H1 (cell line): ENCODE results near the gene TRIM22. TPM values are rescaled to one million over a fixed set of nuclear protein-coding genes. Genes with fewer than 3 reads are reported as not detected.

Source experiments
- CTCF ChIA-PET: fragments of 300-600 bp; sonication (Branson Sonifier 250); formaldehyde crosslinking; loops from one replicate; lab custom pipeline; 2021; ENCODE audit not compliant: partially characterized antibody; lab: Charles Lee
- POLR2A ChIA-PET: fragments of 300-600 bp; sonication (Branson Sonifier 250); formaldehyde crosslinking; loops from one replicate; lab custom pipeline; 2021; ENCODE audit warnings: inconsistent platforms; ENCODE audit not compliant: partially characterized antibody; lab: Charles Lee
- DNase-seq, 2 experiments: peaks; one replicate each; pipeline versions ENCODE4 v3.0.0 to v3.0.0-alpha.2; 2010 to 2022; ENCODE audit warnings: low spot score in 2 of 2, low read depth in 1 of 2, mixed read lengths in 1 of 2
- FAIRE-seq: peaks from 2 replicates; lab custom pipeline; 2011; peaks lifted over from hg19 to GRCh38; lab: Jason Lieb, UNC
- H2AFZ ChIP-seq: 2 replicates; pipeline ENCODE4 v1.8.1; 2012; ENCODE audit warnings: low read length, inconsistent platforms
- H2AK5ac ChIP-seq: 2 replicates; pipeline ENCODE4 v1.6.1; 2013; ENCODE audit warnings: low read depth, low read length
- H2BK120ac ChIP-seq: replicated peaks from 2 replicates; pipeline ENCODE3; 2013; ENCODE audit warnings: low read depth, low read length, inconsistent platforms
- H2BK12ac ChIP-seq: 2 replicates; pipeline ENCODE4 v1.6.1; 2013; ENCODE audit warnings: low read depth, low read length
- H2BK15ac ChIP-seq: 2 replicates; pipeline ENCODE4 v1.6.1; 2013; ENCODE audit warnings: low read length
- H2BK20ac ChIP-seq: 2 replicates; pipeline ENCODE4 v1.6.1; 2013; ENCODE audit warnings: low read length
- H2BK5ac ChIP-seq: 2 replicates; pipeline ENCODE4 v1.6.1; 2013; ENCODE audit warnings: low read depth, low read length
- H3K14ac ChIP-seq: 2 replicates; pipeline ENCODE4 v1.6.1; 2013; ENCODE audit warnings: inconsistent platforms; ENCODE audit not compliant: insufficient read length
- H3K18ac ChIP-seq: 2 replicates; pipeline ENCODE4 v1.6.1; 2013; ENCODE audit warnings: low read length; ENCODE audit errors: extremely low read depth
- H3K23ac ChIP-seq: 2 replicates; pipeline ENCODE4 v1.6.1; 2013; ENCODE audit warnings: inconsistent platforms; ENCODE audit not compliant: insufficient read length
- H3K23me2 ChIP-seq: 2 replicates; pipeline ENCODE4 v1.6.1; 2013; ENCODE audit warnings: low read depth, low read length
- H3K27ac ChIP-seq: 2 replicates; pipeline ENCODE4 v1.6.1; 2011; ENCODE audit warnings: low read depth, low read length, inconsistent platforms
- H3K27me3 ChIP-seq, 4 experiments: replicated peaks in 1 of 4; 1 replicate in 1 of 4; 2 replicates in 3 of 4; pipeline versions ENCODE4 v1.6.1 to v1.8.1; 2011 to 2013; ENCODE audit warnings: low read length in 3 of 4, mild to moderate bottlenecking in 3 of 4, inconsistent platforms in 2 of 4, mixed read lengths in 2 of 4, moderate library complexity in 1 of 4; ENCODE audit not compliant: control insufficient read depth in 3 of 4, insufficient read depth in 3 of 4; ENCODE audit errors: extremely low read depth in 1 of 4
- H3K36me3 ChIP-seq, 4 experiments: 2 replicates each; pipeline versions ENCODE4 v1.6.1 to v1.8.1; 2011 to 2013; ENCODE audit warnings: mild to moderate bottlenecking in 4 of 4, low read length in 3 of 4, moderate library complexity in 2 of 4, control low read depth in 1 of 4, inconsistent platforms in 1 of 4; ENCODE audit not compliant: insufficient read depth in 4 of 4, control insufficient read depth in 2 of 4
- H3K4ac ChIP-seq: replicated peaks from 2 replicates; pipeline ENCODE3; 2013; ENCODE audit warnings: low read length, low read depth, mixed read lengths, inconsistent platforms; ENCODE audit not compliant: insufficient read length
- H3K4me1 ChIP-seq, 4 experiments: replicated peaks in 1 of 4; 1 replicate in 1 of 4; 2 replicates in 3 of 4; pipeline versions ENCODE4 v1.6.1 to v1.8.1; 2011 to 2013; ENCODE audit warnings: low read length in 3 of 4, inconsistent platforms in 2 of 4, mixed read lengths in 1 of 4; ENCODE audit not compliant: insufficient read depth in 4 of 4, control insufficient read depth in 3 of 4
- H3K4me2 ChIP-seq, 2 experiments: 2 replicates each; pipeline versions ENCODE4 v1.6.1 to v1.8.1; 2011 to 2013; ENCODE audit warnings: low read depth in 2 of 2, low read length in 2 of 2, control low read depth in 1 of 2, inconsistent platforms in 1 of 2, mild to moderate bottlenecking in 1 of 2; ENCODE audit not compliant: insufficient read depth in 1 of 2
- H3K4me3 ChIP-seq, 4 experiments: fragments of 200-600, 300-600 bp in 1 of 4; sonication (generic), shearing (Covaris generic), sonication (Bioruptor Twin) in 1 of 4; 2 replicates each; pipeline versions ENCODE4 v1.5.1 to v1.8.1; 2011 to 2016; ENCODE audit warnings: low read length in 4 of 4, low read depth in 3 of 4, control low read depth in 2 of 4, inconsistent platforms in 2 of 4, mild to moderate bottlenecking in 2 of 4, mixed read lengths in 1 of 4, moderate library complexity in 1 of 4; ENCODE audit not compliant: insufficient read depth in 2 of 4; ENCODE audit errors: extremely low read depth in 1 of 4
- H3K56ac ChIP-seq: replicated peaks from 2 replicates; pipeline ENCODE3; 2013; ENCODE audit warnings: low read depth, mild to moderate bottlenecking, mixed read lengths, low read length, inconsistent platforms; ENCODE audit not compliant: insufficient read length
- H3K79me1 ChIP-seq: 2 replicates; pipeline ENCODE4 v1.6.1; 2013; ENCODE audit warnings: low read depth, low read length, control low read depth
- H3K79me2 ChIP-seq, 2 experiments: 2 replicates each; pipeline versions ENCODE4 v1.6.1 to v1.8.1; 2012 to 2013; ENCODE audit warnings: low read length in 2 of 2, mild to moderate bottlenecking in 2 of 2, inconsistent platforms in 1 of 2; ENCODE audit not compliant: insufficient read depth in 2 of 2, control insufficient read depth in 1 of 2
- H3K9ac ChIP-seq, 4 experiments: replicated peaks in 1 of 4; 1 replicate in 1 of 4; 2 replicates in 3 of 4; pipeline versions ENCODE4 v1.6.1 to v1.8.1; 2011 to 2013; ENCODE audit warnings: low read depth in 3 of 4, low read length in 3 of 4, control low read depth in 2 of 4, mild to moderate bottlenecking in 2 of 4, moderate library complexity in 2 of 4, inconsistent platforms in 1 of 4; ENCODE audit errors: extremely low read depth in 1 of 4
- H3K9me3 ChIP-seq, 2 experiments: 2 replicates each; pipeline versions ENCODE4 v1.6.1 to v1.8.1; 2012 to 2013; ENCODE audit warnings: mild to moderate bottlenecking in 2 of 2, moderate library complexity in 2 of 2, control low read depth in 1 of 2, inconsistent platforms in 1 of 2, low read depth in 1 of 2, low read length in 1 of 2, mixed read lengths in 1 of 2; ENCODE audit not compliant: insufficient read depth in 2 of 2
- H4K20me1 ChIP-seq, 2 experiments: replicated peaks in 1 of 2; 2 replicates each; pipeline versions ENCODE3 to v1.8.1; 2011 to 2013; ENCODE audit warnings: inconsistent platforms in 2 of 2, low read length in 2 of 2, mild to moderate bottlenecking in 1 of 2; ENCODE audit not compliant: insufficient read depth in 2 of 2, control insufficient read depth in 1 of 2
- H4K5ac ChIP-seq: 2 replicates; pipeline ENCODE4 v1.6.1; 2013; ENCODE audit warnings: low read length, low read depth, mixed read lengths, inconsistent platforms; ENCODE audit not compliant: insufficient read length
- H4K8ac ChIP-seq: 2 replicates; pipeline ENCODE4 v1.8.0; 2013; ENCODE audit warnings: mild to moderate bottlenecking, moderate library complexity, low read length, inconsistent platforms; ENCODE audit not compliant: insufficient read depth; ENCODE audit errors: extremely low read depth
- H4K91ac ChIP-seq: replicated peaks from 2 replicates; pipeline ENCODE3; 2013; ENCODE audit warnings: low read length, mixed read lengths, inconsistent platforms; ENCODE audit not compliant: insufficient read length
- JUN ChIP-seq: IDR thresholded peaks from 2 replicates; pipeline ENCODE4 v1.6.1; 2011; ENCODE audit warnings: low read depth, mild to moderate bottlenecking, improper control_type of control experiment, low read length
- WGBS, 2 experiments: shearing (Covaris generic) in 1 of 2; methylation state at CpG; one replicate each; pipeline versions ENCODE4 v1.1.6 to v1.1.7; 2013 to 2015; ENCODE audit warnings: low lambda C conversion rate in 2 of 2, mixed read lengths in 2 of 2, inconsistent platforms in 1 of 2, low coverage in 1 of 2, missing lambda C conversion rate in 1 of 2; ENCODE audit not compliant: insufficient replicate concordance in 2 of 2, insufficient coverage in 1 of 2, insufficient read length in 1 of 2; ENCODE audit errors: extremely low coverage in 1 of 2, missing lambda C conversion rate in 1 of 2; 5-methylcytosine and 5-hydroxymethylcytosine counted together
- polyA plus RNA-seq, 7 experiments: library from polyadenylated mRNA; depleted of rRNA in 3 of 7; stranded (reverse) in 5 of 7; unstranded in 2 of 7; fragments of >200 nt in 5 of 7; fragments of 200-250 nt in 2 of 7; gene quantifications; 1 replicate in 5 of 7; 2 replicates in 1 of 7; 4 replicates in 1 of 7; pipeline versions ENCODE4 v1.2.1 to v1.2.3, GENCODE V29; 2011 to 2013; ENCODE audit warnings: missing spikeins in 2 of 7, mixed read lengths in 2 of 7
- total RNA-seq: library from RNA; stranded (reverse); fragmentation: NEBNext Ultra II Directional; extraction: Animal tissue kit (Norgen Biotek cat#: 25700); gene quantifications from 2 replicates; pipeline ENCODE4 v1.2.1, GENCODE V29; 2021

Gene TRIM22
- total and polyA plus RNA-seq, 2 of the 8 experiments (the other 6 are each of a cell fraction or from before 2014, with no cell fraction given), result 56.0 to 82.7 TPM

DNA sequence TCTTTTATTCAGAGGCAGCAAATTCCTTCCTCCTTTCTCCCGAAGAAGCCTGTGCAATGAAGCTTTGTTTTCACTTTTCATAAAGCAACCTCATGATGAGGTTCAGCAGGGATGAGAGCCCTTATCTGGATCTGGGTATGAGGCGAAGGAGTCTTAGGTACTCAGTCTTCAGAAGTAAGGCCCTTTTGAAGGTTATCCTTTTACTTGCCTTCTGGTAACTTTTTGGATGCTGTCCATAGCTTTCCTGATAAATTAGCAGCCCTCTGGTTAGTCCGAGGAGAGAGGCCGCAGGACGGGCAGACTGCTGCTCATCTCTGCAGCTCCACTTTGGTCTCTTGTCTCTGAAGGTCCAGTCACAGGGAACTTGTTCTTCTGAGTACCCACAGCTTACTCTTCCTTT lies 1.1 kb downstream of the TRIM22 start:
- Histone ChIP-seq H4K5ac (peak overlapping the region; percentile 19), H3K4me2 (peak overlapping the region; percentile 70 to 87), H3K23ac (no peak overlapping the region), H3K27ac (0 out of 2 replicates have a peak overlapping the region, but pooled peaks have one; percentile 32), H4K8ac (no peak overlapping the region), H2BK12ac (peak overlapping the region; percentile 71; the same call in 1 of the 2 replicates), H2BK15ac (peak overlapping the region; percentile 31; the same call in 1 of the 2 replicates), H3K79me1 (no peaks in the 10 kb centered on the region), H2AK5ac (no peak overlapping the region; the same call in 1 of the 2 replicates), H3K4ac (peak overlapping the region; percentile 40), H3K9me3 (no peaks in the 10 kb centered on the region), H2BK5ac (peak overlapping the region; percentile 74; the same call in 1 of the 2 replicates), H2BK120ac (peak overlapping the region; percentile 41), H3K36me3 (peaks cover 0 to 6% (median 2%) of the 10 kb centered on the region in 4 experiments; a peak in 5 of 8 replicates), H3K9ac (peak overlapping the region in 3 of 4 experiments; percentile 77 to 90 (median 79); a peak in 5 of 7 replicates), H3K14ac (no peak overlapping the region), H4K91ac (peak overlapping the region; percentile 92), H3K56ac (no peak overlapping the region), H3K18ac (peak overlapping the region; percentile 54; the same call in 1 of the 2 replicates), H3K4me3 (peak overlapping the region; percentile 30 to 62 (median 46); a peak in 7 of 8 replicates), H3K23me2 (peaks cover 5% of the 10 kb centered on the region; the same call in 1 of the 2 replicates), H2AFZ (no peak overlapping the region), H3K79me2 (peaks cover 0 to 44% of the 10 kb centered on the region in 2 experiments; a peak in 2 of 4 replicates), H3K4me1 (peaks cover 0 to 12% (median 2%) of the 10 kb centered on the region in 4 experiments; a peak in 4 of 7 replicates), H2BK20ac (peak overlapping the region; percentile 9; the same call in 1 of the 2 replicates), H3K27me3 (no peaks in the 10 kb centered on the region), H4K20me1 (no peaks in the 10 kb centered on the region)
- WGBS, 2 experiments, result 86% methylated on average over 5 of the region's 5 CpGs; no CpG with 5 or more reads in 1 of the 2 experiments
- POLR2A ChIA-PET, result no interaction called here
- DNase-seq, result no peak
- no peak for FAIRE-seq
- CTCF ChIA-PET, result interaction anchor here (1.1 kb wide), 1 partner anchor 12 kb away, joined by 3 read pairs; no protein-coding TSS in a partner anchor
- no peak for TF ChIP-seq JUN
